ENCODE measurements around the gene ZKSCAN7. TPM values are rescaled to one million over a fixed set of nuclear protein-coding genes. Genes with fewer than 3 reads are reported as not detected.

The ZKSCAN7 gene
- total RNA-seq, 4 donors from 2014 or later, result 3.5 to 6.1 (median 5.0) TPM

- Histone ChIP-seq H3K4me1 (peaks cover 4 to 40% (median 5%) of the 10 kb centered on the region in 3 donors), H3K36me3 (peaks cover 0 to 7% of the 10 kb centered on the region in 2 donors), H3K27ac (peak overlapping the region; percentile 62 to 95 (median 90)), H3K27me3 (no peaks in the 10 kb centered on the region), H3K9me3 (no peaks in the 10 kb centered on the region), H3K4me3 (peak overlapping the region; percentile 94 to 96)
- 21 to 29% methylated on average over 3 to 4 of the region's 4 CpGs for WGBS, 2 donors (ENCODE audit: low coverage in 1 of 2)
- TF ChIP-seq CTCF (IDR thresholded peaks at IDR 0.05) (no peak), POLR2A (IDR thresholded peaks at IDR 0.05) (no peak), EP300 (IDR thresholded peaks at IDR 0.05) (no peak), POLR2AphosphoS5 (IDR thresholded peaks at IDR 0.05) (no peak)
- no peak for ATAC-seq
These were observed 43.8 kb upstream of the ZKSCAN7 start for GRCh38 chr3:44511238-44511566.

GRCh38 chr3:44513513-44513912, 41.5 kb upstream of the ZKSCAN7 start:
- peaks cover 4 to 25% (median 5%) of the 10 kb centered on the region in 3 donors for H3K4me1 ChIP-seq
- H3K36me3 ChIP-seq, result no peaks in the 10 kb centered on the region
- H3K27ac ChIP-seq, result no peak overlapping the region
- no peak for ATAC-seq
- H3K9me3 ChIP-seq, result no peaks in the 10 kb centered on the region
- no peak for TF ChIP-seq EP300 (IDR thresholded peaks at IDR 0.05)
- no peak overlapping the region for H3K4me3 ChIP-seq
- H3K27me3 ChIP-seq, result no peaks in the 10 kb centered on the region
- WGBS, 2 donors (ENCODE audit: low coverage in 1 of 2), result 13 to 31% methylated on average over 2 to 3 of the region's 3 CpGs

- H3K36me3 ChIP-seq, result no peaks in the 10 kb centered on the region
- H3K27me3 ChIP-seq, result peaks cover 6% of the 10 kb centered on the region
- TF ChIP-seq POLR2AphosphoS5 (IDR thresholded peaks at IDR 0.05) (no peak), CTCF (IDR thresholded peaks at IDR 0.05) (no peak), EP300 (IDR thresholded peaks at IDR 0.05) (no peak), POLR2A (IDR thresholded peaks at IDR 0.05) (no peak)
- H3K27ac ChIP-seq, result no peak overlapping the region
- H3K4me3 ChIP-seq, result no peak overlapping the region
- peaks cover 0 to 7% (median 0%) of the 10 kb centered on the region in 3 donors for H3K4me1 ChIP-seq
- 52 to 62% methylated on average over 2 to 3 of the region's 3 CpGs for WGBS, 2 donors (ENCODE audit: low coverage in 1 of 2)
- ATAC-seq, result no peak
- no peaks in the 10 kb centered on the region for H3K9me3 ChIP-seq
These were observed 38.8 kb upstream of the ZKSCAN7 start for GRCh38 chr3:44516230-44516629.

DNA sequence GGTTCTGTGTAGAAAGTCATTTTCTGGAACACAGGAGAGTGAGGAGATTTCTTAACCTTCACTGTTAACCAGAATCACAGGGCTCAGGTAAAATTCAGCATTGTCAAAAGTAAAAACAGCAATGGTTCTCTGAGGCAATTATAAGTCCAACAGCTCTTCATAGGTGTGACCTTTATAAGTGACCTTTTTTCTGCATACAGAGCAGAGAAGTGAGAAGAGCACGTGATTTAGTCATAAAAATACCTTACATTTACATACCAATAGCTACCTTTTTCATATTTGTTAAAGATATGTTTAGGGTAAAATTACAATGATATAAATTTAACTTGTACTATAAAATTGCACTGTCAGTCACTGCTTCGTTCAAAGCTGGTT, 36.2 kb upstream of the ZKSCAN7 start:
- 44 to 53% methylated on average over 2 of the region's 2 CpGs for WGBS, 2 donors (ENCODE audit: low coverage in 1 of 2)
- ATAC-seq, result no peak
- Histone ChIP-seq H3K36me3 (no peaks in the 10 kb centered on the region), H3K9me3 (no peaks in the 10 kb centered on the region), H3K4me1 (no peaks in the 10 kb centered on the region), H3K4me3 (no peak overlapping the region), H3K27me3 (peaks cover 27% of the 10 kb centered on the region), H3K27ac (no peak overlapping the region)
- TF ChIP-seq POLR2AphosphoS5 (IDR thresholded peaks at IDR 0.05) (no peak), CTCF (IDR thresholded peaks at IDR 0.05) (no peak), POLR2A (IDR thresholded peaks at IDR 0.05) (no peak), EP300 (IDR thresholded peaks at IDR 0.05) (no peak)

DNA sequence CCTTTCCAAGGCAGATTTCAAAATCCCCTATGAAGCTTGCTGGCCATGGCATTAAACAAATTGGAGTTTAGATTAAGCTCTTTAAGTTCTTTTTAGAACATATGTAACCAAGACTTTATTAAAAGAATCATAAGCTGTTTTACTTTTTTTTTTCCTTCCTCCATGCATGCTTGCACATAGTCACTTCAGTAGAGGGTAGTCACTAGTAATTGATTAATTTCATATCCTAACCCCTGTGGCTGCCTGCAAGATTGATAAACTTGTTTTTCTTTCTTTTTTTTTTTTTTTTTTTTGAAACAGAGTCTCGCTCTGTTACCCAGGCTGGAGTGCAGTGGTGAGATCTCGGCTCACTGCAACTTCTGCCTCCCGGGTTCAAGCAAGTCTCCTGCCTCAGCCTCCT, 33.3 kb upstream of the ZKSCAN7 start:
- ATAC-seq, result no peak
- TF ChIP-seq POLR2A (IDR thresholded peaks at IDR 0.05), result no peak
- H3K27me3 ChIP-seq, result peaks cover 50% of the 10 kb centered on the region
- H3K36me3 ChIP-seq, result no peaks in the 10 kb centered on the region
- no CpG with 5 or more reads among the region's 3 CpGs for WGBS, 2 donors (ENCODE audit: low coverage in 1 of 2)
- H3K4me3 ChIP-seq, result no peak overlapping the region
- H3K9me3 ChIP-seq, result no peaks in the 10 kb centered on the region
- no peak overlapping the region for H3K27ac ChIP-seq
- no peaks in the 10 kb centered on the region for H3K4me1 ChIP-seq

DNA sequence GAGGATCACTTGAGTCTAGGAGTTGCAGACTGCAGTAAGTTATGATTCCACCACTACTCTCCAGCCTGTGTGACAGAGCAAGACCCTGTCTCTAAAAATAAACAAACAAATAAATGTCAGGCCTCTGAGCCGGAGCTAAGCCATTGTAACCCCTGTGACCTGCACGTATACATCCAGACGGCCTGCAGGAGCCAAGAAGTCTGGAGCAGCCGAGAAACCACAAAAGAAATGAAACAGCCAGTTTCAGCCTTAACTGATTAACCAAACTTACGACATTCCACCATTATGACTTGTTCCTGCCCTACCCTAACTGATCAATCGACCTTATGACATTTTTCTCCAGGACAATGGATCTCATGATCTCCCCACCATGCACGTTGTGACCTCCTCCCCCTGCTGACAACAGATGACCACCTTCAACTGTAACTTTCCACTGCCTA, 32.5 kb upstream of the ZKSCAN7 start:
- H3K9me3 ChIP-seq, result no peaks in the 10 kb centered on the region
- TF ChIP-seq POLR2A (IDR thresholded peaks at IDR 0.05) (no peak), EP300 (IDR thresholded peaks at IDR 0.05) (no peak), POLR2AphosphoS5 (IDR thresholded peaks at IDR 0.05) (no peak), CTCF (IDR thresholded peaks at IDR 0.05) (no peak)
- peaks cover 58% of the 10 kb centered on the region for H3K27me3 ChIP-seq
- no peaks in the 10 kb centered on the region for H3K36me3 ChIP-seq
- H3K4me3 ChIP-seq, result no peak overlapping the region
- 25 to 46% methylated on average over 6 to 7 of the region's 7 CpGs for WGBS, 2 donors (ENCODE audit: low coverage in 1 of 2)
- no peaks in the 10 kb centered on the region for H3K4me1 ChIP-seq
- no peak for ATAC-seq
- H3K27ac ChIP-seq, result no peak overlapping the region
